ENCODE measurements around the gene FOXC1.

Gene FOXC1

DNA sequence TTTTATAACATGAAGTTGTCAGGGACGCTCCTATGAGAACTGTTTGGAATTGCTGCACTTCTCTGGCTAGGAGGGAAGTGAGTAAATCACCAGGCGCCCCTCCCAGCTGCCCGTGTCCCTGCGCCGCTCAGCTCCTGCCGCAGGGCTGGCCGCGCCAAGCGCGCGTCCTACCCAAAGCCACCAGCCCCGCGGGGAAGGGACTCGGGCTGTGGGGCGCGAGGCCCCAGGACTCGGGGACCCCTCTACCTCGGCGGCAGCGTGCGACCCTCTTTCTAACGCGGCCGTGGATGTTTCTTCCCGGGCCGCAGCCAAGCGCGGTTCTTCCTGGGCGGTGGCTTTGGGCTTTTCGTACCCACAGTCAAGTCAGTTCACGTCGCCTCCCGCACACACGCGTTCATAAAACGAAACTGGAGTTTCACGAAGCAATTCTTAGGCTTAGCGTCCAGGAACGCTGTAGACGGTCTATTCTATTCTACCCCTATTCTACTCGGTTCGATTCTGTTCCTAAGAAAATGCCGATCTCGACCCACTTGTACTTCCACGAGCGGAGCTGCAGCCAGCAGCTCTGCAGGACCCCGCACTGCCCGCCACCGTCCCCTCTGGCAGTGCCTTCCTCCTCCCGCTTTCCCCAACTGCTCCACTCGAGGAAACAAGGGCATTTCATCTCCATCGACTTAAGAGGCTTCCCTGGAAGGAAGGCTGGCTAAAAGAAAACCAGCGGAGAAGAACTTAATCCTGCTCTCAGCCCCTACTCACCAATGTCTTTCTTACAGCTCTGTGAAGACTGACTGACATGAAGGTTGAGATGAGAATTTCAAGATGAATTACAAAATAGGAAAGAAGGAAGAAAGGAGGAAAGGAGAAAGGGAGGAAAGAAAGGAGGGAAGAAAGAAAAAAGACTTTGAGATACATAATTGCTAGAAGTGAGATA, 15.4 kb downstream of the FOXC1 start:
- TF ChIP-seq, protein P1, sequence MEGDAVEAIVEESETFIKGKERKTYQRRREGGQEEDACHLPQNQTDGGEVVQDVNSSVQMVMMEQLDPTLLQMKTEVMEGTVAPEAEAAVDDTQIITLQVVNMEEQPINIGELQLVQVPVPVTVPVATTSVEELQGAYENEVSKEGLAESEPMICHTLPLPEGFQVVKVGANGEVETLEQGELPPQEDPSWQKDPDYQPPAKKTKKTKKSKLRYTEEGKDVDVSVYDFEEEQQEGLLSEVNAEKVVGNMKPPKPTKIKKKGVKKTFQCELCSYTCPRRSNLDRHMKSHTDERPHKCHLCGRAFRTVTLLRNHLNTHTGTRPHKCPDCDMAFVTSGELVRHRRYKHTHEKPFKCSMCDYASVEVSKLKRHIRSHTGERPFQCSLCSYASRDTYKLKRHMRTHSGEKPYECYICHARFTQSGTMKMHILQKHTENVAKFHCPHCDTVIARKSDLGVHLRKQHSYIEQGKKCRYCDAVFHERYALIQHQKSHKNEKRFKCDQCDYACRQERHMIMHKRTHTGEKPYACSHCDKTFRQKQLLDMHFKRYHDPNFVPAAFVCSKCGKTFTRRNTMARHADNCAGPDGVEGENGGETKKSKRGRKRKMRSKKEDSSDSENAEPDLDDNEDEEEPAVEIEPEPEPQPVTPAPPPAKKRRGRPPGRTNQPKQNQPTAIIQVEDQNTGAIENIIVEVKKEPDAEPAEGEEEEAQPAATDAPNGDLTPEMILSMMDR (IDR thresholded peaks at IDR 0.05; ENCODE audit: insufficient read depth, low read length): no peak
- peak; percentile 34; the same call in 1 of the 2 replicates for TF ChIP-seq SPI1 (IDR thresholded peaks at IDR 0.05; ENCODE audit: borderline replicate concordance, low read depth)
- no peak for TF ChIP-seq POLR2AphosphoS5 (IDR thresholded peaks at IDR 0.05; ENCODE audit: low read depth)
- Histone ChIP-seq H3K4me3 (replicated peaks; ENCODE audit: insufficient read depth, low read length) (peak overlapping the region; percentile 31), H3K27me3 (ENCODE audit: insufficient read depth, poor library complexity, severe bottlenecking) (peaks cover 33% of the 10 kb centered on the region), H3K27ac (replicated peaks) (no peak overlapping the region)
- peak in 1 of 2 experiments; percentile 23 for DNase-seq (ENCODE audit: low read depth in 1 of 2, low spot score in 1 of 2)

DNA sequence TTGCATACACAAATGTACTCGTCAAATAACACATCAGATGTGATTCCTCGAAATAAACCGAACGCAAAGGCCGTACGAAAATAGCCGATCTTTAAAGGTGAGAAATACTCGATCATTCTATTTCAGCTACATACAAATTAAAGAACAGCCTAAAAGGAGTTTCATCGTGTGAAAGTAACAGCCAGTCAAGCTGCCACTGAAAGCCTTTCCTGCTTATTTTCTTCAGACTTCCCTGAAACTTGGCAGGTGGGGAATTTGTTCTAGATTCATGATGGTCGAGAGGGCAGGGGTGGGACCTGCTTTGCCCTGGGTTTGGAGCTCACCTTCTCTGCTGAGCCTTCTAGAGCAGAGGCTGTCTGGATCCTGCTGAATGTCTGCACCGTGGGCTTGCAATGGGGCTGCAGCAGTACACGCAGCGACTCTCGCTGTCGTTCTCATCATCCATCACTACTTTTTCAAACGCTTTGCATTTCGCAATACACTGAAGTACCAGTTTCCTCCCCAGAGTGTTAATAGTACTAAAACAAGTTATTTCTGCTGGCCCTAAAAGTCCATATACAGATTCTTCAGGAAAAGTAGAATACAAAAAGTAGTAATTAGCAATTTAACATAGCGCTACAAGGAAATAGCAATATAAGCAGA, 16.2 kb downstream of the FOXC1 start:
- no peak overlapping the region for H3K4me3 ChIP-seq (replicated peaks; ENCODE audit: insufficient read depth, low read length)
- peaks cover 30% of the 10 kb centered on the region for H3K27me3 ChIP-seq (ENCODE audit: insufficient read depth, poor library complexity, severe bottlenecking)
- H3K27ac ChIP-seq (replicated peaks): no peak overlapping the region
- TF ChIP-seq, protein P2, sequence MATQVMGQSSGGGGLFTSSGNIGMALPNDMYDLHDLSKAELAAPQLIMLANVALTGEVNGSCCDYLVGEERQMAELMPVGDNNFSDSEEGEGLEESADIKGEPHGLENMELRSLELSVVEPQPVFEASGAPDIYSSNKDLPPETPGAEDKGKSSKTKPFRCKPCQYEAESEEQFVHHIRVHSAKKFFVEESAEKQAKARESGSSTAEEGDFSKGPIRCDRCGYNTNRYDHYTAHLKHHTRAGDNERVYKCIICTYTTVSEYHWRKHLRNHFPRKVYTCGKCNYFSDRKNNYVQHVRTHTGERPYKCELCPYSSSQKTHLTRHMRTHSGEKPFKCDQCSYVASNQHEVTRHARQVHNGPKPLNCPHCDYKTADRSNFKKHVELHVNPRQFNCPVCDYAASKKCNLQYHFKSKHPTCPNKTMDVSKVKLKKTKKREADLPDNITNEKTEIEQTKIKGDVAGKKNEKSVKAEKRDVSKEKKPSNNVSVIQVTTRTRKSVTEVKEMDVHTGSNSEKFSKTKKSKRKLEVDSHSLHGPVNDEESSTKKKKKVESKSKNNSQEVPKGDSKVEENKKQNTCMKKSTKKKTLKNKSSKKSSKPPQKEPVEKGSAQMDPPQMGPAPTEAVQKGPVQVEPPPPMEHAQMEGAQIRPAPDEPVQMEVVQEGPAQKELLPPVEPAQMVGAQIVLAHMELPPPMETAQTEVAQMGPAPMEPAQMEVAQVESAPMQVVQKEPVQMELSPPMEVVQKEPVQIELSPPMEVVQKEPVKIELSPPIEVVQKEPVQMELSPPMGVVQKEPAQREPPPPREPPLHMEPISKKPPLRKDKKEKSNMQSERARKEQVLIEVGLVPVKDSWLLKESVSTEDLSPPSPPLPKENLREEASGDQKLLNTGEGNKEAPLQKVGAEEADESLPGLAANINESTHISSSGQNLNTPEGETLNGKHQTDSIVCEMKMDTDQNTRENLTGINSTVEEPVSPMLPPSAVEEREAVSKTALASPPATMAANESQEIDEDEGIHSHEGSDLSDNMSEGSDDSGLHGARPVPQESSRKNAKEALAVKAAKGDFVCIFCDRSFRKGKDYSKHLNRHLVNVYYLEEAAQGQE (IDR thresholded peaks at IDR 0.05; ENCODE audit: insufficient replicate concordance, low read depth): no peak
- TF ChIP-seq SPI1 (IDR thresholded peaks at IDR 0.05; ENCODE audit: borderline replicate concordance, low read depth): no peak
- TF ChIP-seq GABPA (IDR thresholded peaks at IDR 0.05; ENCODE audit: low read depth): no peak
- no peak for TF ChIP-seq POLR2AphosphoS5 (IDR thresholded peaks at IDR 0.05; ENCODE audit: low read depth)
- TF ChIP-seq, protein P1 (IDR thresholded peaks at IDR 0.05; ENCODE audit: insufficient read depth, low read length): no peak
- DNase-seq (ENCODE audit: low read depth in 1 of 2, low spot score in 1 of 2): no peak

DNA sequence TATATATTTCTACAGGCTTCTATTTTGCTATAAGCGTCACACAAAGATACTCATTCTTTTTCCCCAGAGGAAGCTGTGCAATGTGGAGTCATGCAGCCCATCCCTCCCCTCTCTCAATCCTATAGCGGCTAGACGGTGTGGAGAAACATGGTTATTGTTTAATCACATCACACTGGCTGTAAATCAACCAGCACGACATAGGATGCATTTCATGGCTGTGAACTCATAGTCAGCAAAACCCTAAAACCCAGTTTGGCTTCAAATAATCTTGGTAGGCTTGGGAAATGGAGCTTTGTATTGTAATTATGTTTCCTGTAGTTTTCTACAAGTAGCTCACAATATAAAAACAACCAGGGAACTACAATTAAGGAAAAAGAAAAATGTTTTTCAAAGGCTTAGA, 16.8 kb downstream of the FOXC1 start:
- DNase-seq (ENCODE audit: low read depth in 1 of 2, low spot score in 1 of 2): no peak
- H3K4me3 ChIP-seq (replicated peaks; ENCODE audit: insufficient read depth, low read length): no peak overlapping the region
- TF ChIP-seq, protein P2 (IDR thresholded peaks at IDR 0.05; ENCODE audit: insufficient replicate concordance, low read depth): no peak
- TF ChIP-seq GABPA (IDR thresholded peaks at IDR 0.05; ENCODE audit: low read depth) (no peak), POLR2AphosphoS5 (IDR thresholded peaks at IDR 0.05; ENCODE audit: low read depth) (no peak), SPI1 (IDR thresholded peaks at IDR 0.05; ENCODE audit: borderline replicate concordance, low read depth) (no peak)
- TF ChIP-seq, protein P1 (IDR thresholded peaks at IDR 0.05; ENCODE audit: insufficient read depth, low read length): no peak
- no peak overlapping the region for H3K27ac ChIP-seq (replicated peaks)
- H3K27me3 ChIP-seq (ENCODE audit: insufficient read depth, poor library complexity, severe bottlenecking): peaks cover 30% of the 10 kb centered on the region
